Measurements from ENCODE around the gene HELT.
A peak's percentile ranks its signal among the peaks of the same experiment; 100 is the strongest.
"Not testable (repeated sequence)": the region's sequence is repeated elsewhere in the genome, so short reads cannot be mapped to it uniquely, and the experiment has no call there.

The HELT gene

GRCh38 chr4:185017964-185018772 is at the start of gene HELT:
Gene HELT, plus strand, starts transcription at chr4:185018490. Its CDS starts 439 bp downstream, at chr4:185018929.
- DNase-seq (ENCODE audit: low spot score), result no peak

- DNase-seq (ENCODE audit: low spot score), result no peak
Measured at GRCh38 chr4:184968784-184969201, 49.5 kb upstream of the HELT start.

- DNase-seq (ENCODE audit: low spot score), result no peak
Measured at GRCh38 chr4:184969610-184970009, 48.7 kb upstream of the HELT start.

GRCh38 chr4:184972991-184973390 is 45.3 kb upstream of the HELT start:
- DNase-seq (ENCODE audit: low spot score), result no peak

- not testable (repeated sequence) for DNase-seq (ENCODE audit: low spot score)
Measured at GRCh38 chr4:184976348-184976747, 41.9 kb upstream of the HELT start.

GRCh38 chr4:184977747-184978146 is 40.5 kb upstream of the HELT start:
- no peak for DNase-seq (ENCODE audit: low spot score)

- DNase-seq (ENCODE audit: low spot score), result no peak
Measured at GRCh38 chr4:184978211-184978610, 40.1 kb upstream of the HELT start.

GRCh38 chr4:184979461-184980124 is 38.7 kb upstream of the HELT start:
- DNase-seq (ENCODE audit: low spot score), result no peak

GRCh38 chr4:184980261-184980660 is 38.0 kb upstream of the HELT start:
- DNase-seq (ENCODE audit: low spot score), result no peak

- DNase-seq (ENCODE audit: low spot score), result peak; percentile 44
Measured at GRCh38 chr4:184983672-184984356, 34.5 kb upstream of the HELT start.

- no peak for DNase-seq (ENCODE audit: low spot score)
Measured at GRCh38 chr4:184987493-184988031, 30.7 kb upstream of the HELT start.

GRCh38 chr4:184988611-184989010 is 29.7 kb upstream of the HELT start:
- DNase-seq (ENCODE audit: low spot score), result no peak

GRCh38 chr4:184989283-184989682 is 29.0 kb upstream of the HELT start:
- DNase-seq (ENCODE audit: low spot score), result not testable (repeated sequence)

GRCh38 chr4:184990131-184990530 is 28.2 kb upstream of the HELT start:
- not testable (repeated sequence) for DNase-seq (ENCODE audit: low spot score)

GRCh38 chr4:184991860-184992259 is 26.4 kb upstream of the HELT start:
- no peak for DNase-seq (ENCODE audit: low spot score)

GRCh38 chr4:184992422-184992821 is 25.9 kb upstream of the HELT start:
- no peak for DNase-seq (ENCODE audit: low spot score)

- no peak for DNase-seq (ENCODE audit: low spot score)
Measured at GRCh38 chr4:184993247-184993646, 25.0 kb upstream of the HELT start.

GRCh38 chr4:184994010-184994622 is 24.2 kb upstream of the HELT start:
- no peak for DNase-seq (ENCODE audit: low spot score)

- no peak for DNase-seq (ENCODE audit: low spot score)
Measured at GRCh38 chr4:184994623-184995010, 23.7 kb upstream of the HELT start.

- not testable (repeated sequence) for DNase-seq (ENCODE audit: low spot score)
Measured at GRCh38 chr4:184997656-184998055, 20.6 kb upstream of the HELT start.

- no peak for DNase-seq (ENCODE audit: low spot score)
Measured at GRCh38 chr4:185002784-185003183, 15.5 kb upstream of the HELT start.
